RCC 7860 (cell line): Measurements from ENCODE around the gene RGS7BP.

Source experiments
- DNase-seq: peaks from one replicate; pipeline ENCODE4 v3.0.0-alpha.2; 2015; ENCODE audit warnings: low spot score
- FAIRE-seq: peaks from 2 replicates; lab custom pipeline; 2012; peaks lifted over from hg19 to GRCh38; lab: Jason Lieb, UNC

The RGS7BP gene

GRCh38 chr5:64628901-64629300 is 123.1 kb downstream of the RGS7BP start:
- no peak for FAIRE-seq
- no peak for DNase-seq

- FAIRE-seq (no peak), DNase-seq (no peak)
Observed at GRCh38 chr5:64629841-64630240, 124.0 kb downstream of the RGS7BP start.

- no peak for FAIRE-seq
- no peak for DNase-seq
Observed at GRCh38 chr5:64632251-64632650, 126.4 kb downstream of the RGS7BP start.

- no peak for FAIRE-seq
- DNase-seq, result peak; percentile 7
Observed at GRCh38 chr5:64634997-64635686, 129.3 kb downstream of the RGS7BP start.

GRCh38 chr5:64637144-64637543 is 131.3 kb downstream of the RGS7BP start:
- FAIRE-seq (no peak), DNase-seq (no peak)

GRCh38 chr5:64637837-64638443 is 132.1 kb downstream of the RGS7BP start:
- FAIRE-seq, result no peak

GRCh38 chr5:64644831-64645230 is 139.0 kb downstream of the RGS7BP start:
- FAIRE-seq, result no peak

More at GRCh38 chr5:64637837-64638443, 132.1 kb downstream of the RGS7BP start:
- no peak for DNase-seq

GRCh38 chr5:64646169-64646568 is 140.4 kb downstream of the RGS7BP start:
- FAIRE-seq (no peak), DNase-seq (no peak)

More at GRCh38 chr5:64644831-64645230, 139.0 kb downstream of the RGS7BP start:
- DNase-seq, result no peak

- DNase-seq (no peak), FAIRE-seq (no peak)
Observed at GRCh38 chr5:64649512-64649911, 143.7 kb downstream of the RGS7BP start.

GRCh38 chr5:64653766-64654560 is 148.1 kb downstream of the RGS7BP start:
- FAIRE-seq, result no peak
- no peak for DNase-seq

GRCh38 chr5:64654561-64654938 is 148.7 kb downstream of the RGS7BP start:
- no peak for FAIRE-seq
- no peak for DNase-seq

- FAIRE-seq, result no peak
Observed at GRCh38 chr5:64655596-64655995, 149.8 kb downstream of the RGS7BP start.

GRCh38 chr5:64659289-64659688 is 153.5 kb downstream of the RGS7BP start:
- FAIRE-seq (no peak), DNase-seq (no peak)

More at GRCh38 chr5:64655596-64655995, 149.8 kb downstream of the RGS7BP start:
- DNase-seq, result no peak
